ENCODE data around the gene MFN2.

Gene MFN2

DNA sequence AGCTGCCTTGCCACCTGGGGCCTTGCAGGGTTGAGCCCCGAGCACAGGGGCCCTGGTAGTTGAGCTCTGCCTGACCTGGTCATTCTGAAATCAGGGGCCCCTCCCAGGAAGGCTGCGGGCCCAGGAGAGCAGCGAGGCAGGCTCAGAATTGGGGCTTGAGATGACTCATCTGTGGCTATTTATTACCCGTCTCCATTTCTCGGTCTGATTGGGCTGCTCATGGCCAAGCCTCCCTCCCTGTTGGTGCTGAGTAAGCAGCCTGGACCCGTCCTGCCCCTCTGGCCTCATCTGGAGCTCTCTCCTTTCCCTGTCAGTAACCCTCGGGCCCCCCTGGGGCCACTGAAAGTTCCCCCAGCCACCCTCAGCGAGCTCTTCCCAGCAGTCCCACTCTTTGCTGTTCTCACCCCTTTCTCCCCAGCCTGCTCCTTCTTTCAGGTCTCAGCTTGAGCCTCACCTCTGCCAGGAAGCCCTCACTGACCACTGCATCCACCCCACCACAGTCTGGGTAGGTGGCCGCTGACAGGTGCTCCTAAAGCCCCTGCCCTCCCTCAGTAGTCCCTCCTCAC is 71.8 kb downstream of the MFN2 start:
- H3K4me3 ChIP-seq: no peak overlapping the region

DNA sequence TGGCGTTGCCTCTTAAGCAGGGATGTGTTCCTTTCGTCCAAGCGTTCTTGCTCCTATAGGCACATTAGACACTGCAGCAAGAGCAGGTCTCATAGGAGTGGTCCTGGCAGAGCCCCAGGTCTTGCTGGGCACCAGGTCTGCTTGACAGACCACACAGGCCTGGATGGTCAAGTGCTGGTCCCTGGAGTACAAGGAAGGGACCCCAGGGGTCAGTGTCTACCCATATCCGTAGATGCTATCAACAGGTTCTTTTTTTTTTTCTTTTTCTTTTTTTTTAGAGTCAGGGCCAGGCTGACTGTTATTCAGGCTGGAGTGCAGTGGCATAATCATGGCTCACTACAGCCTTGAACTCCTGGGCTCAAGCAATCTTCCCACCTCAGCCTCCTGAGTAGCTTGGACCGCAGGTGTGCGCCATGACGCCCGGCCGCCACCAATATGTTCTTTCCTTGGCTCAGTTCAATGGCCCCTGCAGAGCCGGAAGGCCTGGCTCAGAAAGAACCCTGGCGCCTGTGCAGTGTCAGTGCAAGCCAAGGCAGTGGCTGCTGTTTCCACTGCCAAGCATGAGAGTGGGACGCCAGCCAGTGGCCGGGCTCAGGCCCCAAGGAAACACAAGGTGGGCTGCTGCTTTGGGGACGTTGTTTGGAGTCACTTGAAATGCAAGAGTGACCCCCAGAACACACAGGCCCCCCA is 72.9 kb downstream of the MFN2 start:
- TF ChIP-seq, protein P1, sequence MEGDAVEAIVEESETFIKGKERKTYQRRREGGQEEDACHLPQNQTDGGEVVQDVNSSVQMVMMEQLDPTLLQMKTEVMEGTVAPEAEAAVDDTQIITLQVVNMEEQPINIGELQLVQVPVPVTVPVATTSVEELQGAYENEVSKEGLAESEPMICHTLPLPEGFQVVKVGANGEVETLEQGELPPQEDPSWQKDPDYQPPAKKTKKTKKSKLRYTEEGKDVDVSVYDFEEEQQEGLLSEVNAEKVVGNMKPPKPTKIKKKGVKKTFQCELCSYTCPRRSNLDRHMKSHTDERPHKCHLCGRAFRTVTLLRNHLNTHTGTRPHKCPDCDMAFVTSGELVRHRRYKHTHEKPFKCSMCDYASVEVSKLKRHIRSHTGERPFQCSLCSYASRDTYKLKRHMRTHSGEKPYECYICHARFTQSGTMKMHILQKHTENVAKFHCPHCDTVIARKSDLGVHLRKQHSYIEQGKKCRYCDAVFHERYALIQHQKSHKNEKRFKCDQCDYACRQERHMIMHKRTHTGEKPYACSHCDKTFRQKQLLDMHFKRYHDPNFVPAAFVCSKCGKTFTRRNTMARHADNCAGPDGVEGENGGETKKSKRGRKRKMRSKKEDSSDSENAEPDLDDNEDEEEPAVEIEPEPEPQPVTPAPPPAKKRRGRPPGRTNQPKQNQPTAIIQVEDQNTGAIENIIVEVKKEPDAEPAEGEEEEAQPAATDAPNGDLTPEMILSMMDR (IDR thresholded peaks at IDR 0.05): peak; percentile 30 to 45
- DNase-seq: peak in 1 of 2 donors; percentile 31
- Histone ChIP-seq H3K4me1 (peaks cover 0 to 23% (median 12%) of the 10 kb centered on the region in 4 donors), H3K4me3 (no peak overlapping the region), H3K36me3 (no peaks in the 10 kb centered on the region), H3K27ac (peak overlapping the region in 1 of 2 donors; percentile 34), H3K9me3 (no peaks in the 10 kb centered on the region), H3K27me3 (no peaks in the 10 kb centered on the region)
- intact Hi-C loops (cut with DNase I; ENCODE audit: low total_unique reads): no loop called here

More for the DNA sequence above, 71.8 kb downstream of the MFN2 start:
- peaks cover 0 to 23% (median 12%) of the 10 kb centered on the region in 4 donors for H3K4me1 ChIP-seq
- no peaks in the 10 kb centered on the region for H3K9me3 ChIP-seq
- no peaks in the 10 kb centered on the region for H3K36me3 ChIP-seq
- intact Hi-C loops (cut with DNase I; ENCODE audit: low total_unique reads): no loop called here
- H3K27ac ChIP-seq: peak overlapping the region in 1 of 2 donors; percentile 37
- H3K27me3 ChIP-seq: peaks cover 0 to 7% of the 10 kb centered on the region in 2 donors
- peak; percentile 76 to 79 for DNase-seq
- TF ChIP-seq, protein P1 (IDR thresholded peaks at IDR 0.05): no peak

DNA sequence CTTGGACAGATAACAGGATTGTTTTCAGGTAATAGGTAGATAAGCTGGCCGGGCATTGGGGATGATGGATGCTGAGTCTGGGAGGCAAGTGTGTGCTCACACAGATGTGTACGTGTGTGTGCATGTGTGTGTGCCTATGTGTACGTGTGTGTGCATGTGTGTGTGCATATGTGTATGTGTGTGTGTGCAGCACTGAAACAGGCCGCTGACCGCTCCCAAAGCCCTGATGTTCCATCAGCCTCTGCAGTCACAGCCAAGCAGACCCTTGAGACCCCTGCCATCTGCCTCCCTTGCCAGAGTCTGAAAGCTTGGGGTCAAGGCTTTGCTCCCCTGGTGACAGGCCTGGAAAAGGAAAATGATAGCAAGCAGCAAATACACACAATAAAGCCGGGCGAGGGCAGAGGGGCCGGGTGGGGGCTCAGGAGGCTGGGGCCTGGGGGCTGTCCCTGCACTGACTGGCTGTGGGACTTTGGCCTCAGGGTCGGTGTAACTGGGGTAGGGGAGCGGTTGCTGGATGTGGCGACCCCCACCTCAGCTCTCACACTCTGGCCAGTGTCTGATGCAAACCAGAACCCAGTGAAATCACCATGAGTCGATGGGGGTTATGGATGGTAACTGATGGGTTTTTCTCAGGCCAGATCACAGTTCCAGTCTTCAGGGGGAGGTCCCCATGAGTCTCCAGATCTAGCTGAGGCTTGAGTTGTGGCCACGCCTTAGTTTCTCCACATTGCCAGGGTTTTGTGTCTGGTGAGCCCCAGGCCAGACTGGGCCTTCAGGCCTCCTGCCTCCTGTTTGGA is 73.7 kb downstream of the MFN2 start:
- no peaks in the 10 kb centered on the region for H3K36me3 ChIP-seq
- H3K9me3 ChIP-seq: no peaks in the 10 kb centered on the region
- peaks cover 0 to 23% (median 12%) of the 10 kb centered on the region in 4 donors for H3K4me1 ChIP-seq
- peaks cover 0 to 2% of the 10 kb centered on the region in 2 donors for H3K27me3 ChIP-seq
- no peak for DNase-seq
- H3K4me3 ChIP-seq: no peak overlapping the region
- H3K27ac ChIP-seq: peak overlapping the region in 1 of 2 donors; percentile 34
- TF ChIP-seq, protein P1 (IDR thresholded peaks at IDR 0.05): no peak
- intact Hi-C loops (cut with DNase I; ENCODE audit: low total_unique reads): no loop called here

DNA sequence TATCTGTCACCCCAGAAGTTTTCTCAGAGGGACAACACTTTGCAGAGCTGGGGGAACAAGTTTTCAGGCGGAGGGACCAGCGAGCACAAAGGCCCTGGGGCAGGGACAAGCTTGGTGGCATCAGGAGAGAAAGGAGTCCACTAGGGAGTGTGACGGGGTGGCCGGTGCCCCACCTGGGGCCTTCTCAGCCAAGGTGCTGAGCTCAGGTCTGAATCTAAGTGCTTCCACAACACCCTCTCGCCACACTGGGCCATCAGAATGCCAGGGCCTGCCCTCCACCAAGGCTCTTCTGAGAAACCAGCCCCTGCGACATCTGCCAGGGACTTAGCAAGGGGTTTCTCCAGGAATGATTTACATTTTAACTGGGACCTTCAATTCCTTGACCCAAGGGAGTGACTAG is 75.0 kb downstream of the MFN2 start:
- Histone ChIP-seq H3K4me1 (peaks cover 0 to 23% (median 12%) of the 10 kb centered on the region in 4 donors), H3K4me3 (no peak overlapping the region), H3K27ac (no peak overlapping the region), H3K36me3 (no peaks in the 10 kb centered on the region), H3K9me3 (no peaks in the 10 kb centered on the region), H3K27me3 (peaks cover 0 to 10% of the 10 kb centered on the region in 2 donors)
- intact Hi-C loops (cut with DNase I; ENCODE audit: low total_unique reads): no loop called here
- no peak for DNase-seq
- TF ChIP-seq, protein P1 (IDR thresholded peaks at IDR 0.05): no peak

DNA sequence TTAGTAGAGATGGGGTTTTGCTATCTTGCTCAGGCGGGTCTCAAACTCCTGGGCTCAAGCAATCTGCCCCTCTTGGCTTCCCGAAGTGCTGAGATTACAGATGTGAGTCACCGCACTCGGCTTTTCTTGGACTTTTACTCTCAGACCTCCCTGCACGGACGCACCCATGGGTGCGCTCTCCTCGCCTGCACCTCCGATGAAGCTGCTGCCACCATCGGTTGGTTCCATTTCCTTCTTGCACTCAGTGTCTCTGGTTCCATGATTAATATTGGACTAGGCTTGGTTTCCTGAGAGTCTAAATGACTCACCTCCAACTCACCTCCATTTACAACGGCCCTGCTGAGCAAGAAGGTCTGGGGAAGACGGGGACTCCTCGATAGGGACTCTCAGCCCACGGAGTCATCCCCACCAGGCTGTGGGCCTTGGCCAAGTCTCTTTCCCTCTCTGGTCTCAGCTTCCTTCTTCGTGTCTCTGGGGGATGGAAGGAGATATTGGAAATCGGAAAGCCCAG is 76.1 kb downstream of the MFN2 start:
- no peaks in the 10 kb centered on the region for H3K9me3 ChIP-seq
- H3K36me3 ChIP-seq: no peaks in the 10 kb centered on the region
- H3K27me3 ChIP-seq: peaks cover 0 to 16% of the 10 kb centered on the region in 2 donors
- DNase-seq: no peak
- H3K27ac ChIP-seq: no peak overlapping the region
- TF ChIP-seq, protein P1 (IDR thresholded peaks at IDR 0.05): no peak
- H3K4me3 ChIP-seq: no peak overlapping the region
- peaks cover 0 to 23% (median 12%) of the 10 kb centered on the region in 4 donors for H3K4me1 ChIP-seq
- intact Hi-C loops (cut with DNase I; ENCODE audit: low total_unique reads): no loop called here
